ENCODE results near the gene MPRIP. TPM values are rescaled to one million over a fixed set of nuclear protein-coding genes. Genes with fewer than 3 reads are reported as not detected.
A peak's percentile ranks its signal among the peaks of the same experiment; 100 is the strongest.

Gene MPRIP
- total RNA-seq, 4 donors from 2014 or later, result 130 to 244 (median 155) TPM

DNA sequence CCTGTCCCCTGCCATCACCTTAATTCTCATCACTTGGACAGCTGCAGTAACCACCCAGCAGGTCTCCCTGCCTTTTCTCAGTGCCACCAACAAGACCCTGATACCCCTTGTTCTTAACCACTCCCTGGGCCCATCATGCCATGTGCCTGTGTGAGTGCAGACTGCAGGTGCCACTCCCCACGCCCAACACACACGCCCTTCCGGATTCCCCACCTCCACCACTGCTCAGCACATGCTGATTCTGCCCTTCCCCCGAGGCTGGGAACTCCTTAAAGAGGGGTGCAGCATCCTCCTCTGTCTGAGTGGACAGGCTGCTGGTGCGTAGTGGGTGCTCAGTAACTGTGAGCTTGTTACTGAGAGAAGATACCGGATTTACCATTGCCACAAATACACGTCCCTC is 111.5 kb downstream of the MPRIP start:
- no peak for DNase-seq
- intact Hi-C loops (cut with DNase I), result no loop called here
- 74 to 80% methylated on average over 7 of the region's 7 CpGs for WGBS, 2 donors
- no peak overlapping the region for H3K27ac ChIP-seq
- no peak overlapping the region for H3K4me3 ChIP-seq (replicated peaks in 1 of 3)
- TF ChIP-seq POLR2A (IDR thresholded peaks at IDR 0.05), result no peak
- TF ChIP-seq, protein P1, sequence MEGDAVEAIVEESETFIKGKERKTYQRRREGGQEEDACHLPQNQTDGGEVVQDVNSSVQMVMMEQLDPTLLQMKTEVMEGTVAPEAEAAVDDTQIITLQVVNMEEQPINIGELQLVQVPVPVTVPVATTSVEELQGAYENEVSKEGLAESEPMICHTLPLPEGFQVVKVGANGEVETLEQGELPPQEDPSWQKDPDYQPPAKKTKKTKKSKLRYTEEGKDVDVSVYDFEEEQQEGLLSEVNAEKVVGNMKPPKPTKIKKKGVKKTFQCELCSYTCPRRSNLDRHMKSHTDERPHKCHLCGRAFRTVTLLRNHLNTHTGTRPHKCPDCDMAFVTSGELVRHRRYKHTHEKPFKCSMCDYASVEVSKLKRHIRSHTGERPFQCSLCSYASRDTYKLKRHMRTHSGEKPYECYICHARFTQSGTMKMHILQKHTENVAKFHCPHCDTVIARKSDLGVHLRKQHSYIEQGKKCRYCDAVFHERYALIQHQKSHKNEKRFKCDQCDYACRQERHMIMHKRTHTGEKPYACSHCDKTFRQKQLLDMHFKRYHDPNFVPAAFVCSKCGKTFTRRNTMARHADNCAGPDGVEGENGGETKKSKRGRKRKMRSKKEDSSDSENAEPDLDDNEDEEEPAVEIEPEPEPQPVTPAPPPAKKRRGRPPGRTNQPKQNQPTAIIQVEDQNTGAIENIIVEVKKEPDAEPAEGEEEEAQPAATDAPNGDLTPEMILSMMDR (IDR thresholded peaks at IDR 0.05), result no peak
- peaks cover 27 to 35% of the 10 kb centered on the region in 2 donors for H3K4me1 ChIP-seq
- peaks cover 39 to 42% of the 10 kb centered on the region in 2 donors for H3K36me3 ChIP-seq
- no peaks in the 10 kb centered on the region for H3K27me3 ChIP-seq
- no peaks in the 10 kb centered on the region for H3K9me3 ChIP-seq

DNA sequence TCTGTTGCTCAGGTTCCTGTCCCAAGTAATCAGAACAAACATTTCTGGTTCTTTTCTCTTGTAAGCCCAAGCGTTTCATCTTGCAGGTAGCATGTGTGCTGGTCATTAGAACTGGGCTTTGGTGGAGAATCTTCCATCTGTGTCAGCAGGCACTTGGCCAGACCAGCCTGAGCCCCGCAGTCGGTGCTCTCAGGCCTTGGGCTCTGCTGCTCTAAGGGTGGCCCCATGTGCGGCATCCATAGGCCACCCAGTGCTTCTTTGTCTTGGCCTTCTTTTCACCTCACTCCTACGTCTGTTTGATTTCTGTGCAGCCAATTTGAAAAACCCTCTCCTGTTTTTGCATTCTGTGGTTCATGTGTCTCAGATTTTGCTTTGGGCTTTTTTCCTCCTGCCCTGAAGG is 112.3 kb downstream of the MPRIP start:
- peaks cover 48% of the 10 kb centered on the region in 2 donors for H3K36me3 ChIP-seq
- H3K4me1 ChIP-seq, result peaks cover 27 to 35% of the 10 kb centered on the region in 2 donors
- no peaks in the 10 kb centered on the region for H3K27me3 ChIP-seq
- H3K4me3 ChIP-seq (replicated peaks in 1 of 3), result no peak overlapping the region
- no peak overlapping the region for H3K27ac ChIP-seq
- 94 to 97% methylated on average over 5 of the region's 5 CpGs for WGBS, 2 donors
- no peaks in the 10 kb centered on the region for H3K9me3 ChIP-seq
- TF ChIP-seq, protein P1 (IDR thresholded peaks at IDR 0.05), result no peak
- no peak for TF ChIP-seq POLR2A (IDR thresholded peaks at IDR 0.05)
- intact Hi-C loops (cut with DNase I), result no loop called here
- DNase-seq, result no peak

DNA sequence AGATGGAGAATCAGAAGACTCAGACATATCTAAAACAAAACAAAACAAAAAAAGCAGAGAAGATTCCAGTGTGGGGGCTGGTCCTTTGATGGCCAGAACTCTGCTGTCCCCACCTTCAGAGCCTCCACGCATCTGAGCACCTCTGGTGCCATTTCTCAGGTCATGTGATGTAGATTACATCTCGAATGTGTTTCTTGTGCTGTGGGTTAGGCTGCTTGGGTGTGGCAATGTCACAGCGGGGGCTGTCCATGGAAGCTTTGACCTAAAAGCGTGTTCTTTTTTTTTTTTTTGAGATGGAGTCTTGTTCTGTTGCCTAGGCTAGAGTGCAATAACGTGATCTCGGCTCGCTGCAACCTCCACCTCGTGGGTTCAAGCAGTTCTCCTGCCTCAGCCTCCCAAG is 112.7 kb downstream of the MPRIP start:
- Histone ChIP-seq H3K9me3 (no peaks in the 10 kb centered on the region), H3K36me3 (peaks cover 52% of the 10 kb centered on the region in 2 donors), H3K27me3 (no peaks in the 10 kb centered on the region), H3K4me3 (replicated peaks in 1 of 3) (no peak overlapping the region), H3K4me1 (peaks cover 27 to 35% of the 10 kb centered on the region in 2 donors), H3K27ac (no peak overlapping the region)
- TF ChIP-seq, protein P1 (IDR thresholded peaks at IDR 0.05), result no peak
- TF ChIP-seq POLR2A (IDR thresholded peaks at IDR 0.05), result no peak
- no peak for DNase-seq
- intact Hi-C loops (cut with DNase I), result no loop called here
- WGBS, 2 donors, result 87 to 91% methylated on average over 8 of the region's 8 CpGs

DNA sequence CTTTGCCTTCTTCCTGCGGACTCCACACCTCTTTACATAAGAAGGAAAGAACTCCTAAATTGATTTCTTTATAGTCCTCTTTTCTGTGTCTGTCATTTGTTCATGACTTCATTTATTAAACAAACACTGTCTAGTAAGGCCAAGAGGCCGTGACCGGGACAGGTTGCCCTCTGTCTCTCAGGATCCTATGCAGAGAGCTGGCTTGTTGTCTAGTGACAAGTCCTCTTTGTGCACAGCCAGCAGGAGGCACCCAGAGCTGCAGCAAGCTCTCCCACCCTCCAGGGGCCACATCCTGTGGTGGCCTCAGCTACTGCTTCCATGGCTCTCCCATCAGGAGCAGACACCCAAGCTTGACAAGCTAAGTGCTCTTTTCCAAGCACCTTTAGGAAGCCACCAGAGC is 113.3 kb downstream of the MPRIP start:
- 80 to 81% methylated on average over 3 of the region's 3 CpGs for WGBS, 2 donors
- peaks cover 27 to 35% of the 10 kb centered on the region in 2 donors for H3K4me1 ChIP-seq
- H3K27me3 ChIP-seq, result no peaks in the 10 kb centered on the region
- H3K9me3 ChIP-seq, result no peaks in the 10 kb centered on the region
- intact Hi-C loops (cut with DNase I), result no loop called here
- H3K27ac ChIP-seq, result peak overlapping the region in 1 of 3 donors; percentile 16
- peaks cover 58% of the 10 kb centered on the region in 2 donors for H3K36me3 ChIP-seq
- DNase-seq, result peak; percentile 32 to 34
- no peak overlapping the region for H3K4me3 ChIP-seq (replicated peaks in 1 of 3)
- TF ChIP-seq, protein P1 (IDR thresholded peaks at IDR 0.05), result no peak
- TF ChIP-seq POLR2A (IDR thresholded peaks at IDR 0.05), result no peak

- DNase-seq, result peak; percentile 82 to 87
- peaks cover 27 to 34% of the 10 kb centered on the region in 2 donors for H3K4me1 ChIP-seq
- H3K9me3 ChIP-seq, result no peaks in the 10 kb centered on the region
- intact Hi-C loops (cut with DNase I), result no loop called here
- no peak for TF ChIP-seq POLR2A (IDR thresholded peaks at IDR 0.05)
- TF ChIP-seq, protein P1 (IDR thresholded peaks at IDR 0.05), result no peak
- peak overlapping the region in 1 of 3 donors; percentile 16 for H3K27ac ChIP-seq
- peaks cover 62 to 63% of the 10 kb centered on the region in 2 donors for H3K36me3 ChIP-seq
- H3K4me3 ChIP-seq (replicated peaks in 1 of 3), result no peak overlapping the region
- 19 to 43% methylated on average over 3 of the region's 4 CpGs for WGBS, 2 donors
- no peaks in the 10 kb centered on the region for H3K27me3 ChIP-seq
These were observed 113.8 kb downstream of the MPRIP start for GRCh38 chr17:17156107-17156506.
